ENCODE results near the gene CARD9. TPM values are rescaled to one million over a fixed set of nuclear protein-coding genes. Genes with fewer than 3 reads are reported as not detected.

The CARD9 gene
- total and polyA plus RNA-seq, 9 donors = 1.1 to 2.7 (median 1.4) TPM

DNA sequence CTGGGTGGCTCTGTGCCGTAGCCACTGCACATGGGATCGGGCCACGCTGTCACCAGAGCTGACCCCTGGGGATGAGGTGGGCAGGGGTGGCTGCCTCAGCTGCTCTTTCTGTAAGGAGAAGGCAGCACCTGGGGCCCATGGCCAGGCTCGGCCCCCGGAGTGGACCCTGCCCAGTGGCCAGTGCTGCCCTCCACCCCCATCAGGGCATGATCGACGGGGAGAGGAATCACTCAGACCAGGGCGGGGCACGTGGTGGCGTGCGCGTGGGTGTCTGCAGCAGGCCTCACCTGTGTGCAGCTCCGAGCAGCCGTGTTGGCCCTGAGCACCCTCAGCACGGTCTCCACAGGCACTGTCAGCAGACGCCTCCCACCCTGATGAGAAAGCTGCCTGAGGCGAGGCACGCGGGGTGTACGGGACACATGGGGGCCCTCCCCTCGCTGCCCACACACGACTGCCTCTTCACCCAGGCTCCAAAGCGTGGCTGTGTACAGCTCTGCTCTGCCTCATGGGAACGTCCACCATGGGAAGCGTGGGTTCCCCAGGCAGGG, 8.6 kb upstream of the CARD9 start:
- 92% methylated on average over 25 of the region's 25 CpGs for WGBS (ENCODE audit: insufficient coverage)
- Histone ChIP-seq H3K27ac (ENCODE audit: low read length) (no peak overlapping the region), H3K4me1 (ENCODE audit: control insufficient read depth, insufficient read depth, low read length) (no peaks in the 10 kb centered on the region), H3K9me3 (replicated peaks; ENCODE audit: control insufficient read depth, low read depth, low read length) (no peaks in the 10 kb centered on the region), H3K4me3 (ENCODE audit: low read length) (no peak overlapping the region), H3K36me3 (ENCODE audit: control insufficient read depth, insufficient read depth, low read length) (peaks cover 85% of the 10 kb centered on the region), H3K27me3 (ENCODE audit: control insufficient read depth, insufficient read depth, low read length) (no peaks in the 10 kb centered on the region)
- DNase-seq = no peak

GRCh38 chr9:136381311-136381710, 7.8 kb upstream of the CARD9 start:
- peaks cover 81% of the 10 kb centered on the region for H3K36me3 ChIP-seq (ENCODE audit: control insufficient read depth, insufficient read depth, low read length)
- no peaks in the 10 kb centered on the region for H3K27me3 ChIP-seq (ENCODE audit: control insufficient read depth, insufficient read depth, low read length)
- no peak overlapping the region for H3K27ac ChIP-seq (ENCODE audit: low read length)
- H3K9me3 ChIP-seq (replicated peaks; ENCODE audit: control insufficient read depth, low read depth, low read length) = no peaks in the 10 kb centered on the region
- H3K4me3 ChIP-seq (ENCODE audit: low read length) = no peak overlapping the region
- DNase-seq = no peak
- H3K4me1 ChIP-seq (ENCODE audit: control insufficient read depth, insufficient read depth, low read length) = no peaks in the 10 kb centered on the region
- WGBS (ENCODE audit: insufficient coverage) = 94% methylated on average over 4 of the region's 9 CpGs

- no peak overlapping the region for H3K27ac ChIP-seq (ENCODE audit: low read length)
- H3K9me3 ChIP-seq (replicated peaks; ENCODE audit: control insufficient read depth, low read depth, low read length) = no peaks in the 10 kb centered on the region
- DNase-seq = no peak
- H3K36me3 ChIP-seq (ENCODE audit: control insufficient read depth, insufficient read depth, low read length) = peaks cover 75% of the 10 kb centered on the region
- no peaks in the 10 kb centered on the region for H3K4me1 ChIP-seq (ENCODE audit: control insufficient read depth, insufficient read depth, low read length)
- no peaks in the 10 kb centered on the region for H3K27me3 ChIP-seq (ENCODE audit: control insufficient read depth, insufficient read depth, low read length)
- no peak overlapping the region for H3K4me3 ChIP-seq (ENCODE audit: low read length)
- 92% methylated on average over 16 of the region's 17 CpGs for WGBS (ENCODE audit: insufficient coverage)
Observed at GRCh38 chr9:136380381-136380780, 6.9 kb upstream of the CARD9 start.

GRCh38 chr9:136379891-136380290, 6.4 kb upstream of the CARD9 start:
- H3K4me1 ChIP-seq (ENCODE audit: control insufficient read depth, insufficient read depth, low read length) = no peaks in the 10 kb centered on the region
- H3K27ac ChIP-seq (ENCODE audit: low read length) = no peak overlapping the region
- H3K36me3 ChIP-seq (ENCODE audit: control insufficient read depth, insufficient read depth, low read length) = peaks cover 70% of the 10 kb centered on the region
- DNase-seq = no peak
- H3K9me3 ChIP-seq (replicated peaks; ENCODE audit: control insufficient read depth, low read depth, low read length) = no peaks in the 10 kb centered on the region
- H3K4me3 ChIP-seq (ENCODE audit: low read length) = no peak overlapping the region
- WGBS (ENCODE audit: insufficient coverage) = 81% methylated on average over 8 of the region's 11 CpGs
- H3K27me3 ChIP-seq (ENCODE audit: control insufficient read depth, insufficient read depth, low read length) = no peaks in the 10 kb centered on the region

GRCh38 chr9:136379401-136379800, 5.9 kb upstream of the CARD9 start:
- Histone ChIP-seq H3K4me1 (ENCODE audit: control insufficient read depth, insufficient read depth, low read length) (no peaks in the 10 kb centered on the region), H3K27ac (ENCODE audit: low read length) (no peak overlapping the region), H3K36me3 (ENCODE audit: control insufficient read depth, insufficient read depth, low read length) (peaks cover 65% of the 10 kb centered on the region), H3K9me3 (replicated peaks; ENCODE audit: control insufficient read depth, low read depth, low read length) (no peaks in the 10 kb centered on the region), H3K27me3 (ENCODE audit: control insufficient read depth, insufficient read depth, low read length) (no peaks in the 10 kb centered on the region), H3K4me3 (ENCODE audit: low read length) (no peak overlapping the region)
- WGBS (ENCODE audit: insufficient coverage) = 96% methylated on average over 10 of the region's 11 CpGs
- no peak for DNase-seq

- Histone ChIP-seq H3K27me3 (ENCODE audit: control insufficient read depth, insufficient read depth, low read length) (no peaks in the 10 kb centered on the region), H3K4me3 (ENCODE audit: low read length) (no peak overlapping the region), H3K9me3 (replicated peaks; ENCODE audit: control insufficient read depth, low read depth, low read length) (no peaks in the 10 kb centered on the region), H3K4me1 (ENCODE audit: control insufficient read depth, insufficient read depth, low read length) (no peaks in the 10 kb centered on the region), H3K27ac (ENCODE audit: low read length) (no peak overlapping the region), H3K36me3 (ENCODE audit: control insufficient read depth, insufficient read depth, low read length) (peaks cover 60% of the 10 kb centered on the region)
- 85% methylated on average over 13 of the region's 18 CpGs for WGBS (ENCODE audit: insufficient coverage)
- no peak for DNase-seq
Observed at GRCh38 chr9:136379003-136379287, 5.5 kb upstream of the CARD9 start.

DNA sequence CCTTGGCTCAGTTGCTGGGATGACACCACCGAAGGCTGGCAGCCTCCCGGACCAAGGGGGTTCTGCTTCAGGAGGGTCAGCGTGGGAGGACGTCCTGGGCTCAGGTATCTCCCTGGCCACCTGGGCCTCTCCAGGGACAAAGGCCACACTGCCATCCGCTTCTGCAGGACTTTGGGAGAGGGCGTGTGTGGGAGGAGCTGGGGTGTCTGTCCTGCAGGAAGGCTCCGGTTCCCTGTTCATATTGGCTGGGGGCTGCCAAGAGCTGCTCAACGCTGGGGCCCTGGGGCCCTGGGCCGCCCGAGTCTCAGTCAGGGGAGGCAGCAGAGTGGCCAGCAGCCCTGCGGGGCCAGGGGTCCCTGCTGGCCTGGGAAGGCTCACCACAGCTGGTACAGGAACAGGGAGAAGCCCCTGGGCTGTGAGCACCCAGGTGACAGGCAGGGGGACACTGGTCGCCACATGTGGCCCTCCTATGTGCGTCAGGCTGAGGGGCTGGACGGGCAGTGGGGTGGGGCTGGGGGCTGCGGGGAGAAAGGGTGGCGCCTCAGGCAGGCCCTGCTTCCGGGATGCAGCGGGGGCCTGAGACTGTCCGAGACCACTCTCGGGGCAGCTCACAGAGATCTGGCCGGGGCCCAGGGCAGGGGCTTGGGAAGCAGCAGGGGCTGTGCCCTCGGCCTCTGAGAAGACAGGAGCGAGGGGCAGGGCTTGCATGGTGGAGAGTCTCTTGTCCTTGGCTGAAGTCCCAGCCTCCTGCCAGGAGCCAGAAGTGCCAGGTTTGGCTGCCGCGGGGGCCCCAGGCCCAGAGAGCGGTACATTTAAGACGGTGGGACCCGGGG, 4.9 kb upstream of the CARD9 start:
- Histone ChIP-seq H3K4me1 (ENCODE audit: control insufficient read depth, insufficient read depth, low read length) (peaks cover 5% of the 10 kb centered on the region), H3K4me3 (ENCODE audit: low read length) (no peak overlapping the region), H3K9me3 (replicated peaks; ENCODE audit: control insufficient read depth, low read depth, low read length) (no peaks in the 10 kb centered on the region), H3K36me3 (ENCODE audit: control insufficient read depth, insufficient read depth, low read length) (peaks cover 55% of the 10 kb centered on the region), H3K27ac (ENCODE audit: low read length) (no peak overlapping the region), H3K27me3 (ENCODE audit: control insufficient read depth, insufficient read depth, low read length) (no peaks in the 10 kb centered on the region)
- WGBS (ENCODE audit: insufficient coverage) = 82% methylated on average over 21 of the region's 28 CpGs
- no peak for DNase-seq

- Histone ChIP-seq H3K27ac (ENCODE audit: low read length) (no peak overlapping the region), H3K4me3 (ENCODE audit: low read length) (no peak overlapping the region), H3K27me3 (ENCODE audit: control insufficient read depth, insufficient read depth, low read length) (no peaks in the 10 kb centered on the region), H3K4me1 (ENCODE audit: control insufficient read depth, insufficient read depth, low read length) (peaks cover 13% of the 10 kb centered on the region), H3K36me3 (ENCODE audit: control insufficient read depth, insufficient read depth, low read length) (peaks cover 47% of the 10 kb centered on the region), H3K9me3 (replicated peaks; ENCODE audit: control insufficient read depth, low read depth, low read length) (no peaks in the 10 kb centered on the region)
- WGBS (ENCODE audit: insufficient coverage) = 88% methylated on average over 32 of the region's 32 CpGs
- peak; percentile 31 for DNase-seq
Observed at GRCh38 chr9:136377341-136378169, 4.1 kb upstream of the CARD9 start.

- H3K27me3 ChIP-seq (ENCODE audit: control insufficient read depth, insufficient read depth, low read length) = no peaks in the 10 kb centered on the region
- H3K36me3 ChIP-seq (ENCODE audit: control insufficient read depth, insufficient read depth, low read length) = peaks cover 36% of the 10 kb centered on the region
- no peak overlapping the region for H3K27ac ChIP-seq (ENCODE audit: low read length)
- DNase-seq = no peak
- WGBS (ENCODE audit: insufficient coverage) = 100% methylated on average over 1 of the region's 8 CpGs
- H3K9me3 ChIP-seq (replicated peaks; ENCODE audit: control insufficient read depth, low read depth, low read length) = no peaks in the 10 kb centered on the region
- peaks cover 19% of the 10 kb centered on the region for H3K4me1 ChIP-seq (ENCODE audit: control insufficient read depth, insufficient read depth, low read length)
- no peak overlapping the region for H3K4me3 ChIP-seq (ENCODE audit: low read length)
Observed at GRCh38 chr9:136376457-136376856, 3.0 kb upstream of the CARD9 start.

GRCh38 chr9:136375096-136375495, 1.6 kb upstream of the CARD9 start:
- no peak overlapping the region for H3K4me3 ChIP-seq (ENCODE audit: low read length)
- 94% methylated on average over 12 of the region's 12 CpGs for WGBS (ENCODE audit: insufficient coverage)
- H3K4me1 ChIP-seq (ENCODE audit: control insufficient read depth, insufficient read depth, low read length) = peaks cover 19% of the 10 kb centered on the region
- no peak overlapping the region for H3K27ac ChIP-seq (ENCODE audit: low read length)
- peaks cover 23% of the 10 kb centered on the region for H3K36me3 ChIP-seq (ENCODE audit: control insufficient read depth, insufficient read depth, low read length)
- DNase-seq = no peak
- no peaks in the 10 kb centered on the region for H3K9me3 ChIP-seq (replicated peaks; ENCODE audit: control insufficient read depth, low read depth, low read length)
- H3K27me3 ChIP-seq (ENCODE audit: control insufficient read depth, insufficient read depth, low read length) = no peaks in the 10 kb centered on the region

All from muscle of leg (tissue), 11 donors.